Measurements from ENCODE around the gene MMP12. TPM values are rescaled to one million over a fixed set of nuclear protein-coding genes. Genes with fewer than 3 reads are reported as not detected.

MMP12 gene
- 0.05 to 0.18 TPM (median 0.06 TPM) in 4 of 5 replicates, not detected in the other for total RNA-seq (2022; extraction: Qiagen RNA extraction; ENCODE audit: low read depth)

GRCh38 chr11:102874852-102875251, at the start of gene MMP12:
Gene MMP12 (minus strand): TSS chr11:102874982. CDS start chr11:102874937, 45 bp downstream.

GRCh38 chr11:102843489-102843888, 31.3 kb downstream of the MMP12 start, which contains the start of gene MMP3:
Gene MMP3 (minus strand): TSS chr11:102843609. CDS start chr11:102843546, 63 bp downstream.

Other genes starting within 250 kb of the MMP12 start
- gene MMP20, start 249.7 kb downstream of the MMP12 start, total RNA-seq (2022; extraction: Qiagen RNA extraction; ENCODE audit: low read depth), result not detected in 5 replicates
- gene MMP27, start 169.2 kb downstream of the MMP12 start, total RNA-seq (2022; extraction: Qiagen RNA extraction; ENCODE audit: low read depth), result not detected in 5 replicates
- gene MMP8, start 150.0 kb downstream of the MMP12 start, total RNA-seq (2022; extraction: Qiagen RNA extraction; ENCODE audit: low read depth), result not detected in 5 replicates
- 0.74 to 1.4 TPM (median 1.3 TPM) in 5 replicates for gene MMP10, start 94.4 kb downstream of the MMP12 start, total RNA-seq (2022; extraction: Qiagen RNA extraction; ENCODE audit: low read depth)
- gene MMP1, start 76.8 kb downstream of the MMP12 start, total RNA-seq (2022; extraction: Qiagen RNA extraction; ENCODE audit: low read depth), result 0.85 to 1.6 TPM (median 1.4 TPM) in 5 replicates
- gene MMP3, start 31.4 kb downstream of the MMP12 start, total RNA-seq (2022; extraction: Qiagen RNA extraction; ENCODE audit: low read depth), result 0.08 to 0.13 TPM (median 0.11 TPM) in 5 replicates
- gene MMP13, start 80.8 kb upstream of the MMP12 start, total RNA-seq (2022; extraction: Qiagen RNA extraction; ENCODE audit: low read depth), result 0.05 TPM in 1 of 5 replicates, not detected in the others
- gene DCUN1D5, start 217.2 kb upstream of the MMP12 start, total RNA-seq (2022; extraction: Qiagen RNA extraction; ENCODE audit: low read depth), result 63.2 to 72.1 TPM (median 67.9 TPM) in 5 replicates
- gene DYNC2H1, start 234.4 kb upstream of the MMP12 start, total RNA-seq (2022; extraction: Qiagen RNA extraction; ENCODE audit: low read depth), result 6.5 to 8.3 TPM (median 6.8 TPM) in 5 replicates